IPS DF 19.7 (cell line): ENCODE results near the gene SPRY2.
A peak's percentile ranks its signal among the peaks of the same experiment; 100 is the strongest.

Experiments
- DNase-seq: peaks from one replicate; pipeline ENCODE4 v3.0.0-alpha.2; 2013; ENCODE audit warnings: low read depth, low spot score

Gene SPRY2, protein sequence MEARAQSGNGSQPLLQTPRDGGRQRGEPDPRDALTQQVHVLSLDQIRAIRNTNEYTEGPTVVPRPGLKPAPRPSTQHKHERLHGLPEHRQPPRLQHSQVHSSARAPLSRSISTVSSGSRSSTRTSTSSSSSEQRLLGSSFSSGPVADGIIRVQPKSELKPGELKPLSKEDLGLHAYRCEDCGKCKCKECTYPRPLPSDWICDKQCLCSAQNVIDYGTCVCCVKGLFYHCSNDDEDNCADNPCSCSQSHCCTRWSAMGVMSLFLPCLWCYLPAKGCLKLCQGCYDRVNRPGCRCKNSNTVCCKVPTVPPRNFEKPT

DNA sequence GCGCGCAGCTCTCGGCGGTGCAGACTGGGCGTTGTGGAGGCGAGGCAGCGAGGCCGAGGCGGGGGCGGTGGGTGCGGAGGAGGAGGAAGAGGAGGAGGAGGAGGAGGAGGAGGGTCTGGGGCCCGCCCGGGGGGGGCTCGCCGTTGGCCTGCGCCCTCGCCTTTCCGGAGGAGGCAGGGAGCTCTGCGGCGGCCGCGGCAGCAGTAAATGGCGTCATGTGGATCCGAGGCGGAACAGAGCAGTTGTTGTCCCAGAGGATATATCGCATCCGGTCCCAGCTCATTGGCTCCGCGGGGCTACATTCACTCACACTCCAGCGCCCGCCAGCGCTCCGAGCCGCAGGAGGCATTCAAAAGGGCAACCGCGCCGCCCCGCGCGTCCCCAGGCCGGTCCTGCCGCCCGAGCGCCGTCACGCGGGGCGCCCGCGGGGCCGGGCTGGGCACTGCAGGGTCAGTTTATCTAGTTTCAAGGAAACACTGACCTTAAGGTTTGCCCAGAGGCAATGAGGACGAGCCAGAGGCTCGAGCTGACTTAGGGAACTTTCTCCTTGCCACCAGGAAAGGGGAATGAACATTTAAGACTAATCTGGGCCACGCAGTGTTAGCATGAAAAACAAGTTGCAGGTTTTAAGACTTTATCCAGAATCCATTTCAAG is at the start of gene SPRY2:
TSS of gene SPRY2 (minus strand) at position 26 of the 655 bp plus-strand sequence. CDS start 3,421 bp downstream, outside the sequence.
- peak; percentile 92 for DNase-seq

DNA sequence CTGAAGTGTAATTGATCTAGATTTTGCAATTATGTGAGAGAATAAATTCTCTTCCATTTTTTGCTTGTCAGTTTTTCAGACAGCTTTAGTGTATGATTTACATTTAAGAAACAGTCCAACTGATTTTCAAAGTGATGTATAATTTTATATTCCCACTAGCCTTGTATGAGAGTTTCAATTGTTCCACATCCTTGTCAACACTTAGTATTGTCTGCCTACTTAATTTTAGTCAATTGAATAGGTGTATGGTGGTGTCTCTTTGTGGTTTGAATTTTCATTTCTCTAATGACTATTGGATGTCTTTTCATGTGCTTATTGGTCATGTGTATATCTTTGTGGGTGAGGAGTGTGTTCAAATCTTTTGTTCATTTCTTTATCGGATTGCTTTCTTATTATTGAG is 49.4 kb upstream of the SPRY2 start:
- DNase-seq, result no peak

DNA sequence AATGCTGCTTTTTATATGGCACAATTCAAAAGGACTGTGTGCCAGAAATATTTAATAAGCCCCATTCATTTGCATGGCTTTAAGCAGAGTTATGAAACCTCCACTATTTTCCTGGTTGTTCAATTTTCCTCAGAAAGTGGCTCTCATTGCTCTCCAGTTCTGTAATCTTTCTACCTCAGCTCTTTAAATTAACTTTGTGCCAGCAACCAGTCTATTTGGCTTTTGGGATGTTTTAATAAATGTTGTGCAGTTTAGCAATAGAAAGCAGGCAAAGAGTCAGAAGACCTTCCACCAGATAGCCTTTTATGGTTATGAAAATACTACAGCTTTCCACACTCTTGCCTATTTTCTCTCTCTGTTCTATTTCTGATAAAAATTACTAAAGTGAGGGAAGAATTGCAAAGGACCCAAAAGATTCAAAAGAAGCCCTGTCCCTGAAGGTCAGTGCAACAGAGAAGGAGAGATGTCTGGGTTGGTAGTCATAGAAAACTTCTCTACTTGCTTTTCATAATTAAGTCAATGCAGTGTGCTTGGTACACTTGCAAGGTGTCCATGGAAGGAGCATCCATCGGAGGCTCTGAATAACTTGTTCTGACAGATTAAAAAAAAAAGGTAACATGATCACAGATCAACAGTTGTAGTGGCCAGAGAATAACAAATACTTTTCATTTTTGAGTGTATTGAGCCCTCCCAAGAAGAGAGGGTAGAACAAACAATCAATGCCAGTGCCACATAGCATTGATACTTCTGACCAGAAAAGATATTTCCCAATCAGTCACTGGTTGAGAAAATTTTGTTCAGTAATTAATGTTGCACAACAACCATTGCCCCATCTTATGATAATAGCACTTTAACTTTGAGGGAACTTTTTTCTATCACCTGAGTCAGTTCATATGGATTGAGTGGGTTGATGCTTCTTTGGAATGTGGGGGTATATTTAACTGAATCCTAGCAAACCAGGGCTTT is 48.4 kb upstream of the SPRY2 start:
- no peak for DNase-seq

DNA sequence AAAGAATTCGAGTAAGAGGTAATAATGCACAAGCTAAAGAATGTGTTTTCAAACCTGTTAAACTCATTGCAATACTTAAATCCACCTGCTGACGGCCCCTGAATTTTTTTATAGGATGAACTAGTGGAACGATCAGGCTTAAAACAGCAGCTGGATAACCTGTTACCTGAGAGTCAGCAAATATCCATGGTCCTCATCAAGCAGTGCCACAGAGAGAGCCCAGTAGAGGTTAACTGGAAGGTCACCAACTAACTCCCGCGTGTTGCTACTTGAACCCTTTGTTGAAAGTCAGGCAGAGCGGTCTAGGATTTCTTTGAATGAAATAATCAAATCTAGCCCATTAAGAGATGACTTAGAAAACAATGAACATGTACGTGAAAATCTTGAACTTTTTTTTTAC is 47.6 kb upstream of the SPRY2 start:
- DNase-seq, result no peak

DNA sequence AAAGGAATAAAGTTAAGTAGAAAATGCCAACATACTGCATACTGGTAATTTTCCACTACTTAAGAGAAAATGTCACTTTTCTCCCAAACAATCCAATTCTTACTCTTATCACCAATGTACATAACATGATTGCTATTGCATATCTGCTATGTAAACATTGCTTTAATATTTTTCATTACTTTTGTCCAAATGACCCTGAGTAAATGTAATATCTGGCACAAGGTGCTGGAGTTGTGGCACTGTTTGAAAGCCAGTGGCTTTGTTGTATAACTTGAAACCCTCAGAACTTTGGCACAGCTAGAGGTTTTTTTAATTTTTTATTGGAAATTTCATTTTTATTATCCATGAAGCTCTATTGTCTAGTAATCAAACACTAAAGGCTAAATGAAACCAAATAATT is 45.7 kb upstream of the SPRY2 start:
- no peak for DNase-seq

DNA sequence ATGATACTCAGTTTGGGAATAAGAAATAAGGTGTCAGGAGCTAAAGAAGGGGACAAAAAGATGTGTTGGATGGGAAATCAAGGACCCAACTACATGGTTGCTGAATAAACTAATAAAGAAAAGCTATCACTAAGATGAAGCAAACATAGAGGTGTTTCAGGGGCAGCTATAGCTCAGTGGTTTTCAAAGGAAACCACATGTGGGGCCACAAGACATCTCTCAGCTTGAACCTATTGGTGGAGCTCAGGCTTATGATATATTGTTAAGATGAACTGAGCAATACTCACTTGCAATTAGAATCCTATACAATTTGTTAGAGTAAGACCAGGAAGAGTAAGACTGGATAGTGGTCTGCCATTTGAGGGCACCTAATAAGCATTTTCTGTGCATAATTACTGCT is 45.1 kb upstream of the SPRY2 start:
- DNase-seq, result no peak

DNA sequence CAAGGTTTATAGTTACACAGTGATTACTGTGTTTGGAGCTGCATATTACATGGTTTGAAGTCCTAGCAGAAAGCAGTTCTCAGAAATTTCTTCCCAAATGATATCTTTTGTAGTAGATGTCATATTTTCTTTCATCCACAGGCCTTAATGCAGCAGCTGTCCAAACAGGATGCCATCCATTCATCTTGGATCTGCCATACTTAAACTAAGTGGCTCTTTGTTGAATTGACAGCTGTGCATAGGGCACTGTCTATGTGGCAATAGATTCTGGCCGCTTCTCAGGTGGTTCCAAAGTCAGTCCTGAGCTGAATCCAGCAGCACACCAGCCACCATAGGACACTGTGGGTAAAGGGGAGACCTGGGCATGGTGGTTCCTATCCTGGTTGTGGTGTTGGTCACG is 41.6 kb upstream of the SPRY2 start:
- no peak for DNase-seq

DNA sequence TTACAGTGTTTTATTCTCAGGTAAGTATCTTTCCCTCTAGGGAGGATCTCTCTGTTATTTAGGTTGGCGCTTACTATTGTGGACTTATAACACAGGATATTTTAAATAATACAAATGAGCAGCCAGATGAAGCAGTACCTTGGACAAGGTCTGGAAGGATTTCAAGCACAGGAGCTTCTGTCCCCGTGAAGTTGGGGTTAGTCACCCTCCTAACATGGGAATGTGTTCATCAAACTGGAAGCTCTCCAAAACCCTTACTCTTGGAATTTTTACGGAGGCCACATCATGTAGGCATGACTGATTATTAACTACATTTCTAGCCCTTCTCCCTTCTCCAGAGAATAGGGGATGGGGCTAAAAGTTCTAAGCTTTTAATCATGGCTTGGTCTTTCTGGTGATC is 38.3 kb upstream of the SPRY2 start:
- DNase-seq, result no peak

DNA sequence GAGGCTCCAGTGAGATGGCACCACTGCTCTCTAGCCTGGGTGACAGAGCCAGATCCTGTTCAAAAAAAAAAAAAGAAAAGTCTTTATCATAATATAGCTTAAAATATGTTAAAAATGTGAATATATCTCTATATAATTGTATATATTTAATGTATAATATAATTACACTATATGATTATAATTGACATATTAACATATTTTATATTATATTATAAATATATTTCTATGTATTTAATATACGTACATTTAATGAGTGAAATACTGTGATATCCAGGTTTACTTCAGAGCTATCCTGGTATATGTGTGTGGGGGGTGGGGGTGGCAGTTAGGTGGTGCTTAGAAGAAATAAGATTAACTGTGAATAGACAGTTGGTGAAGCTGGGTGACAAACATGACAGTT is 35.6 kb upstream of the SPRY2 start:
- DNase-seq, result no peak

DNA sequence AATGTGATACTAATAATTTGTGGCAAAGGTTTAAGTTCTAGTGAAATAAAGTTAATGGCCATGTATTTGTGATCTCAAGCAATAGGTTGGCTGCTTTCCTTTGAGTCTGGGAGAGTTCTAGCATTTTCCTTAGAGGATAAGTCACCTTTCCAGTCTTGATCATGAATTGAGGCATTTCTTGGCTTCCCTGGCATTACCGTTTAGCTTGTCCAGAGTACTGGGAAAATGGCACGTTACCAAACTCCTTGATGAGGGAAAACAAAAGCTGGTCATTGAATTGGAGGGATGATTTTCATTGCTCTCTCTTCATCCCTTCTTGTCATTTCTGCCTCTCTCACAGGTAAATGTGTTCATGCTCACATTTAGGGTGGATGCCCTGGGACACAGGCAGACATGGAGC is 34.0 kb upstream of the SPRY2 start:
- no peak for DNase-seq

DNA sequence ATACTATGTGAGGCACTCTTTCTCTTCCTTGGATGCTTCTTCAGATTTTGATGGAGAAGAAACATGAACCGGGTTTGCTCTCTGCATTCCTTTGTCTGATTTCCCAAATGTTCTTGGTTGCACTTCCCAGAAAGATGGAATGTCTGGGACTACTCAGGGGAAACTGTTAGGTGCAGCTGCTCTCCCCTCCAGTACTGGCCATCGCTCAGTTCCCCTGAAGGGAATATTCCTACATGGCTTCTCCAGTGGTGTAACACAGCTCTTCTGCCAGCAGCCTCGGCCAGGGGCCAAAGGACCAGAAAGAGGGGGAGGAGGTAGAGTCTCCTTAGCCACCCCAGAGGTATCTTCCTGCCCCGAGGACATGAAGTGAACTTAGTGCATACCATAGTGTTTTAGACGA is 33.5 kb upstream of the SPRY2 start:
- DNase-seq, result no peak

DNA sequence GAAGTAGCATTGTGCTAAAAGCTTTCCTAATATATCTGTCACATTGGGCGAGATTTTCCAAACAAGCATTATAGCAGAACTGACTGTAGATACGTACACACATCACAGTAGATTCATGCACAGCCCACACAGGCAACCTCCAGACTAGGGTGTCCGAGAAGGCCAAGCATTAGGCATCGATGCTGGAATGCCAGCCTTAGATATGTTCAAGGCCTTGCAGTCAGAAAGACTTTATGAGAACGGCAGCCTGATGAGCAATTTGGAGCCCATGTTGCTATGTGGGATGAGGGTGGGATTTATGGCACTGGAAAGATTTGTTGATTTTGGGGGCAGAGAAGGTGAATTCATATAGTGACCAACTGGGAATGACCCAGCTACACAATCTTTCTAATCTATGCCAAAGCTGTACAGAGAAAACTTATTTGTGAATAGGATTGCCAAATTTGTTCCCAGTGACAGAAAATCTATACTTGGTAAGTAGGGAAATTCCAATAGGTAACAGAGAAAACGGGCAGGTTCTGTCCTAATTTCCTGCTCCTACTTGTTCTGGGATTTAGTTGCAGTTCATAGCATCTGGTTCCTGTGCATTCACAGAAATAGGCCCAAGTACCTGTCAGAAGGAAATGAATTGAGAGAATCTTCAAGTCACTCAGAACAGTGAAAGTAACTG is 31.0 kb upstream of the SPRY2 start:
- DNase-seq, result no peak

DNA sequence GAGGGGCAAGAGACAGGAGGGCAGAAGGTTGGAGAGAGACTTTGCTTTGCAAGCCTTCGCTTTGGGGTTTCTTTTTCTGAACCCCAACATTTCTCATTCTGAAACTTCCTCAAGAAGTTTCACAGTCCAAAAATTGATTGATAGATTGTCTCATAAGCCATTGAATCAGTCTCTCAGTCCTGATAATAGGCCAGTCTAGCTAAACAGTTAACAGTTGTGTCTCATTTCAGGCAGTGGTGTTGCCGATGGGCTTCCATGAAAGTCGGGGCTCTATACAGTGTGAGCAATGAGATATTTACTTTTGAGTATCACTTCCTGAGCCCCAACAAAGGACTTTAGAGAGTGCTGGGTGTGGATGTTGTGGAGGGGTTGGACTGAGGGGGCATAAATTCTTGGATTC is 26.5 kb upstream of the SPRY2 start:
- DNase-seq, result no peak

DNA sequence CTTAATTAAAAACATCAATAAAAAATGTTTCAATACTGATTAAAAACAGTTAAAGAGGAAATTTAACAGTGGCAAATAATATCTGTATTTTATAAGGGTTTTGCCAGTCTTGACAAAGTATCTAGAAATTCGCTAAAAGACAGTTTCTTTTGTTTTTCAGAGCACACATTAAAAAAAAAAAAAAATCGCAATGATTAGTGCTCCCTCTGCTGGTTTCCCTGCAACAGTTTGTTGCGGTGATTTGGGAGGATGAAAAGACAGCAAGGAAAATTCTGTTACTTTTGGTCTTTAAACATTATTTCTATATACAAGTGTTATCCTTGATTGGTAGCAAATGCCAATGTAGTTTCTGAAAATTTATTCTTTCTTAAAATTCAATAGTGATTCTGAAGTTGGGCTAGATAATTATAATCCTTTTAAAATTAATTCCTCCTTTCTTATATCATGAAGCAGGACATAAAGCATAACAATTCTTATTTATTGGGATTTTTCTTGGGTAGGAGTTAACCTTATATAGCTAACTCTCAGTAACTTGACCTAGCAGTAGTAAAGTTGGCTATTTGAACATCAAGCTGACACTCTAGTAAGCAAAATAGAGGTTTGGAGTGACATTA is 23.1 kb upstream of the SPRY2 start:
- no peak for DNase-seq

DNA sequence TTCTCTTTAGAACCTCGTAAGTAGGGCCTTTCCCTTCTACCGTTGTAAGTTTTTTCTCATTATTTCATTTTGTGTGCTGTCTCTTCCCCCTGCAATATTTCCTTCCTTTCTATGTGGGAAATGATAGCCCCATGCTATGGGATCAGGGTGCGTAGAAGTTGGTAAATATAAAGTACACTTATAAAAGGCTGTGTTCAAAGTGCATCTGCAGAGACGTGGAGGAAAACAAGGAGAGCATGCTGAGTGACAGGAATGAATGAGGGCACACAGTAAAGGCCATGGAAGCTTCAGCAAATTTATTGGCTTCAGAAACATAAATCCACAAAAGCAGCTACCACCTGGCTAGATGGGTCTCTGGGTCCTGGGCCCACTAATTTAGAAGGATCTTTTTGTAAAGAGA is 21.6 kb upstream of the SPRY2 start:
- DNase-seq, result no peak

DNA sequence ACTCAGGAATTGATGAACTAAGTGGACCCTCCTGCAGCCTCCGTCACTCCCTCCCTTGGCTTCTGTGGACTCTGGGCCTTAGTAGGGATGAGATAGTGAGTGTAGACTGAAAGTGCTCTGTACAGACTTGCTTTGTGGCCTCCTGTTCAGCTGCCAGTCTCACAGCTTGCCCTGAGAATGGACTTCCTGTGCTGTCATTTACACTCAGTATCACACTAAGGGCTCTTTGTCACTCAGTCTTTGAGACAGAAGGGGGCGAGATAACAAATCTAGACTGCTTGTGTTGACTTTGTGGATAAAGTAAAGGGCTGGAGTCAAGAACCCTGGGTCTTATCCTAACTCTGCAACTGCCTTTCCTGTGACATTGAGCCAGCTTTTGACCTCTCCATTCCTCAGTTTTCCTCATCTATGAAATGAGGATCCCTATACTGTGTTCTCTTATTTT is 21.0 kb upstream of the SPRY2 start:
- DNase-seq, result no peak

DNA sequence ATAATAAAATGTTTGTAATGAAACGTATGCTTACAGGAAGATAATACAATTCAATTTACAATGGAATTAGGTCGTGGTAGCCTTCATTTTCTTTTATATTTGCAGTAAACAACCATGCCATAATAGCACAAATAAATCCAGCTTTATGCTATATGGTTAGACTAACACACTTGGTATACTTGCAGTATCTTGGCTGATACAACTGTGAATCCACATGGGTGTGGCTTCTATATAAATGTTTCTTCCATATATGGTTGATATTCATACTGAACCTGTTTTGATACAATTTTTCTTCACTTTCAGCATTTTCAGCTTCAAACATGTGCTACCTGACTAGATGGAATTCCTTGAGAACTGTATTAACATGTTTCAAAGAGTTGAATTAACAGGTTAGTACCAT is 20.4 kb upstream of the SPRY2 start:
- no peak for DNase-seq

DNA sequence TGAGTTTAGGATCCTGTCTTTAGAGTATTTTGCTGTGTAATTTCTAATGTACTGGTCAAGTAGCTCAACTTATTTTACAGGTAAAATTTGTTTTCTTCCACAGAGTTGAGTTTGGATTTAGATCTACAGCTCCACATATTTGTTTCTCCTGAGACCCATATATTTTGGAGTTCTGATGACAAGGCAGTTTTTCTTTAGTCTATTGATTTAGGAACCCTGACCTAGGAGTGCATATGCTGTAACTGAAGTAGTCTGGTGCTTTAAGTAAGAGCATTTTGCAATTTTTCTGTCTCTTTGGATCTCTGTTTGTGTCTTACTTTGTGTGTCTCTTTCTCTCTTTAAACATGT is 19.5 kb upstream of the SPRY2 start:
- DNase-seq, result no peak

DNA sequence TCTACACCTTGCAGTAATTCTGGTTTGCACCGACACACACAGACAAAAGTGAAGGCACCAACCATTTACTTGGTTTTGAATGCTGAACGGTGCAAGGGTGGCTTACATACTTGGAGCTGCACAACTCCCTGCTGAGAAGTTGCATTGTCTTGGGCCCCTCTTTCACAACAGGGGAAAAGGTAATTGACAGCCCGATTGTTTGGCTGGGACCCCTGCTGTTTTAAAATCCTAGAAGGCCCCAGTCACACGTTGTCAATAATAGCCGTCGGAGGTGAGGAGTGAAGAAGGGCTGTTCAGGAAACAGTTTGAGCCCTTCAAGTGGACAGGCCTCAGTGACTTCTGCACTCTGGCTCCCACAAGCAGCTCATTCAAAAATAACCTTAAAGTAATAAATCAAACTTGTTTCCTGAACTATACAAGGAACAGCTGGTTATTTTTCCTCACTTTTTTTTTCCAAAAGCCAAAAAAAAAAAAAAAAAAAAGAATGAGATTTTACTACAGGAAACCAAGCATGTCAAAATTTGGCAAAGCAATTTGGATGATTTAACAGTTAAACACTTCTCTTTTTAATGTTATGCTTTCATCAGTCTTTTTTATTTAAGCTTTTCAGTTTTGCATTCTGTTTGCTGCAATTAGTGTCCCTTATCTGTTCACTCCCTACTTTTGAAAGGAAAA is 19.0 kb upstream of the SPRY2 start:
- peak; percentile 84 for DNase-seq

DNA sequence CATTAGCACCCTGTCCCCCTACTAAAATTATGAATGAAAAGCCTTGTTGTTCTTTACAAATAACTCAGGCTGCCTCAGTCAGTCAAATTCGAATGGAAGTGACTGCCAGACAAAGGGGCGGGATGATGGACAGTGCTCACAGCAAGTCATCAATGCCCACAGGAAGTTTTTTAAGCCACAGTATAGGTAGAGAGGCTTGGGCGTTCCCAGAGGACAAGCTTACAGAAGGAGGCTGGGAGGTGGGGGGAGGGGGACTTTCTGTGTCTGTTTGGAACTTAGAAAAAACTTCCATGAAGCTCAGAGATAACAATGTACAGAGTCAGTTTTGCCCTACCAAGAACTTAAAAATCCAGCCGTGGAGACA is 18.5 kb upstream of the SPRY2 start:
- DNase-seq, result peak; percentile 78
